Upper lobe of left lung (tissue), 6 donors: ENCODE data around the gene GRK7. TPM values are rescaled to one million over a fixed set of nuclear protein-coding genes. Genes with fewer than 3 reads are reported as not detected.

Experiments
- ATAC-seq, 2 donors: fragments of 200-7000 bp; cut with Tn5 transposase; one replicate each; pipeline ENCODE4 v1.9.1; 2022; ENCODE audit warnings: mild to moderate bottlenecking in 2 of 2, moderate library complexity in 2 of 2; ENCODE audit not compliant: low FRiP score in 2 of 2
- DNase-seq, 2 donors: peaks; one replicate each; pipeline ENCODE4 v3.0.0-alpha.2; 2019 to 2020
- H3K27ac ChIP-seq, 4 donors: fragments of 200-600 bp; sonication (generic); one replicate each; pipeline ENCODE4 v1.5.1; 2016 to 2019
- H3K27me3 ChIP-seq, 4 donors: fragments of 200-600 bp; sonication (generic); one replicate each; pipeline ENCODE4 v1.5.1; 2017 to 2019
- H3K36me3 ChIP-seq, 4 donors: fragments of 200-600 bp; sonication (generic); one replicate each; pipeline ENCODE4 v1.5.1; 2016 to 2019
- H3K4me1 ChIP-seq, 4 donors: fragments of 200-600 bp; sonication (generic); one replicate each; pipeline ENCODE4 v1.5.1; 2018 to 2019
- H3K4me3 ChIP-seq, 4 donors: fragments of 200-600 bp; sonication (generic); one replicate each; pipeline ENCODE4 v1.5.1; 2017 to 2019; ENCODE audit warnings: mild to moderate bottlenecking in 2 of 4, moderate library complexity in 1 of 4
- H3K9me3 ChIP-seq, 4 donors: fragments of 200-600 bp; sonication (generic); one replicate each; pipeline ENCODE4 v1.5.1; 2018 to 2019
- EP300 ChIP-seq, 4 donors: sonication (generic); formaldehyde crosslinking; IDR thresholded peaks; one replicate each; pipeline ENCODE4 v1.5.1; 2017; ENCODE audit warnings: antibody characterized with exemption in 4 of 4, control low read depth in 2 of 4
- POLR2A ChIP-seq, 4 donors: fragments of 450-650 bp; IDR thresholded peaks; one replicate each; pipeline ENCODE4 v1.5.1; 2016 to 2017; ENCODE audit warnings: antibody characterized with exemption in 4 of 4, mild to moderate bottlenecking in 2 of 4
- POLR2AphosphoS5 ChIP-seq, 2 donors: sonication (generic); formaldehyde crosslinking; IDR thresholded peaks; one replicate each; pipeline ENCODE4 v1.5.1; 2017; ENCODE audit warnings: antibody characterized with exemption in 2 of 2
- WGBS, 2 donors: methylation state at CpG; one replicate each; pipeline ENCODE4 v1.1.5; 2017 to 2018; 5-methylcytosine and 5-hydroxymethylcytosine counted together
- total RNA-seq, 6 donors: library from RNA; depleted of rRNA in 4 of 6; stranded (reverse); fragments of >200 nt in 4 of 6; gene quantifications; one replicate each; pipeline versions ENCODE4 v1.1.0 to v1.2.1, GENCODE V29; 2016 to 2021
- TF ChIP-seq, protein P1 (sequence below), 6 experiments: fragments of 450-650 bp in 4 of 6; fragments of 200-600 bp in 2 of 6; sonication (generic) in 2 of 6; IDR thresholded peaks; one replicate each; pipeline ENCODE4 v1.5.1; 2016 to 2019; ENCODE audit warnings: antibody characterized with exemption in 6 of 6
- donor health status: DM: no; HTN: no; CAD: no; lungs with moderate emphysema.
- donor health status: DM: no; HTN: yes; CAD: no; lungs with severe emphysema.

The GRK7 gene
- total RNA-seq, 6 donors from 2014 or later: 0.22 TPM; not detected in 5

DNA sequence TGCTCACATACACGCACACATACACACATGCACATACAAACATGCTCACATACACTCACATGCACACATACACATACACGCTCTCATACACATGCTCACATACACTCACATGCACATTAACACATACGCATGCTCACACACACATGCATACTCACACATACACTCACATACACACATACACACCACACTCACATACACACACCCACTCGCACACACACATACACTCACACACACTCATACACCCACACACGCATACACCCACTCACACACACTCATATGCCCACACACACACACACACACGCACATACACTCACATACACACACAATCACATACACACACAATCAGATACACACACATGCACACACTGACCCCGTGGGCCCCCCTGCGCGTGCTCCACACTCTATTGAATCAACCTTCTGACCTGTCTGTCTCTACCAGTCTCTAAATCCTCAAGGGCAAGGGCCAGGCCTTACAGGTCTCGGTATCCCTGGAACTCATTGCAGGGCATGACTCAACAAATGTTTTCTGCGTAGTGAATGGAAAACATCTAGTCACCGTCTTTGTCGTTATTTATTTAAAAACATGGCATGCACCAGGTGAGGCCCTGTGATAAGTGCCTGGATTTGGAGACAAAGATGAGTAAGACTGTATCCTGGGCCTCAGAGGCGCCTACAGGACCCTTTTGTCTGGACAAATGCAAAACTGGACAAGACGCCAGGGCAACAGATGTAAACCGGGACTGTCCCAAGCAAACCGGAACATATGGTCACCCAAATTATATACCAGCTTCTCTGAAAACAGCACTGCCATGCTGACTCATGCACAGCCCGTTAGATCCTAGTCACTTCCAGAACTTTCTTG, 41.8 kb downstream of the GRK7 start:
- Histone ChIP-seq H3K4me3 (no peak overlapping the region), H3K27ac (no peak overlapping the region), H3K9me3 (no peaks in the 10 kb centered on the region), H3K27me3 (no peaks in the 10 kb centered on the region), H3K4me1 (no peaks in the 10 kb centered on the region), H3K36me3 (no peaks in the 10 kb centered on the region)
- WGBS, 2 donors: 91 to 94% methylated on average over 18 of the region's 18 CpGs
- DNase-seq: no peak
- TF ChIP-seq EP300 (IDR thresholded peaks at IDR 0.05): no peak
- TF ChIP-seq, protein P1, sequence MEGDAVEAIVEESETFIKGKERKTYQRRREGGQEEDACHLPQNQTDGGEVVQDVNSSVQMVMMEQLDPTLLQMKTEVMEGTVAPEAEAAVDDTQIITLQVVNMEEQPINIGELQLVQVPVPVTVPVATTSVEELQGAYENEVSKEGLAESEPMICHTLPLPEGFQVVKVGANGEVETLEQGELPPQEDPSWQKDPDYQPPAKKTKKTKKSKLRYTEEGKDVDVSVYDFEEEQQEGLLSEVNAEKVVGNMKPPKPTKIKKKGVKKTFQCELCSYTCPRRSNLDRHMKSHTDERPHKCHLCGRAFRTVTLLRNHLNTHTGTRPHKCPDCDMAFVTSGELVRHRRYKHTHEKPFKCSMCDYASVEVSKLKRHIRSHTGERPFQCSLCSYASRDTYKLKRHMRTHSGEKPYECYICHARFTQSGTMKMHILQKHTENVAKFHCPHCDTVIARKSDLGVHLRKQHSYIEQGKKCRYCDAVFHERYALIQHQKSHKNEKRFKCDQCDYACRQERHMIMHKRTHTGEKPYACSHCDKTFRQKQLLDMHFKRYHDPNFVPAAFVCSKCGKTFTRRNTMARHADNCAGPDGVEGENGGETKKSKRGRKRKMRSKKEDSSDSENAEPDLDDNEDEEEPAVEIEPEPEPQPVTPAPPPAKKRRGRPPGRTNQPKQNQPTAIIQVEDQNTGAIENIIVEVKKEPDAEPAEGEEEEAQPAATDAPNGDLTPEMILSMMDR (IDR thresholded peaks at IDR 0.05): no peak
- no peak for TF ChIP-seq POLR2A (IDR thresholded peaks at IDR 0.05)
- no peak for TF ChIP-seq POLR2AphosphoS5 (IDR thresholded peaks at IDR 0.05)
- ATAC-seq: peak in 1 of 2 donors; percentile 47

DNA sequence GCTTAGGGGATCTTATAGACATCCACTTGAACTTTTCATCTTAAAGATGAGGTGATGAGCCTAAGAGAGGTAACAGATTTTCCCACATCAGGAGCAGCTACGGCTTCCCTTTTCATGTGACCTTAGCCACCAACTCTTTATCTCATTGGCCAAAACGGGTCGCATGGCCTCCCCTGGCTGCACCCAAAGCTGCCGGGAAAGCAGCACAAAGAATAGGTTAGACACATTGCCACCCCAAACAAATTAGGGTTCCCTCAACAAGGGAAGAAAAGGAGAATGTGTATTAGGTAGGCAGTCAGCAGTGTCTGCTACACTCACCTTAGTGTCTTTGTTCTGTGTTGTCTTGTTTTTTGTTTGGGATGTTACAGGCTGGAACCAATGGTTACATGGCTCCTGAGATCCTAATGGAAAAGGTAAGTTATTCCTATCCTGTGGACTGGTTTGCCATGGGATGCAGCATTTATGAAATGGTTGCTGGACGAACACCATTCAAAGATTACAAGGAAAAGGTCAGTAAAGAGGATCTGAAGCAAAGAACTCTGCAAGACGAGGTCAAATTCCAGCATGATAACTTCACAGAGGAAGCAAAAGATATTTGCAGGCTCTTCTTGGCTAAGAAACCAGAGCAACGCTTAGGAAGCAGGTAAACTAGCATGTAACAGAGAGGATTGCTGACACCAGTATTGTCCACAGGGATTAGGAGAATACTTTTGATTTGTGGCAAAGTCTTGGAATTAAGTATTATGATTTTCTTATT, 44.2 kb downstream of the GRK7 start:
- H3K27me3 ChIP-seq: no peaks in the 10 kb centered on the region
- no peaks in the 10 kb centered on the region for H3K9me3 ChIP-seq
- WGBS, 2 donors: 81 to 87% methylated on average over 7 of the region's 7 CpGs
- no peak for TF ChIP-seq POLR2A (IDR thresholded peaks at IDR 0.05)
- TF ChIP-seq, protein P1 (IDR thresholded peaks at IDR 0.05): no peak
- no peak for TF ChIP-seq EP300 (IDR thresholded peaks at IDR 0.05)
- TF ChIP-seq POLR2AphosphoS5 (IDR thresholded peaks at IDR 0.05): no peak
- no peak for DNase-seq
- H3K4me3 ChIP-seq: no peak overlapping the region
- H3K27ac ChIP-seq: no peak overlapping the region
- H3K4me1 ChIP-seq: no peaks in the 10 kb centered on the region
- ATAC-seq: no peak
- H3K36me3 ChIP-seq: no peaks in the 10 kb centered on the region

DNA sequence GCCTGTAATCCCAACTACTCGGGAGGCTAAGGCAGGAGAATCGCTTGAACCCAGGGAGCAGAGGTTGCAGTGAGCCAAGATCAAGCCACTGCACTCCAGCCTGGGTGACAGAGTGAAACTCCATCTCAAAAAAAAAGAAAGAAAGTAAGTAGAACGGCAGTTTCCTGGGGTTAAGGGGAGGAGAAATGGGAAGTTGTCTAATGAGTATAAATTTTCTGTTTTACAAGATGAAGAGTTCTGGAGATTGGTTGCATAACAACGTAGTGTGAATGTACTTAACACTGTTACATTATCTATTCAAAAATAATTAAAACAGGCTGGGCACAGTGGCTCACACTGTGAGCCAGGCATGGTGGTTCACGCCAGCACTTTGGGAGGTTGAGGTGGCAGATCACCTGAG, 45.4 kb downstream of the GRK7 start:
- no peaks in the 10 kb centered on the region for H3K9me3 ChIP-seq
- H3K27me3 ChIP-seq: no peaks in the 10 kb centered on the region
- ATAC-seq: no peak
- no peaks in the 10 kb centered on the region for H3K36me3 ChIP-seq
- H3K4me1 ChIP-seq: no peaks in the 10 kb centered on the region
- 61 to 68% methylated on average over 5 of the region's 5 CpGs for WGBS, 2 donors
- no peak for DNase-seq
- H3K27ac ChIP-seq: no peak overlapping the region
- H3K4me3 ChIP-seq: no peak overlapping the region
- TF ChIP-seq POLR2A (IDR thresholded peaks at IDR 0.05) (no peak), POLR2AphosphoS5 (IDR thresholded peaks at IDR 0.05) (no peak), EP300 (IDR thresholded peaks at IDR 0.05) (no peak)
- TF ChIP-seq, protein P1 (IDR thresholded peaks at IDR 0.05): no peak

DNA sequence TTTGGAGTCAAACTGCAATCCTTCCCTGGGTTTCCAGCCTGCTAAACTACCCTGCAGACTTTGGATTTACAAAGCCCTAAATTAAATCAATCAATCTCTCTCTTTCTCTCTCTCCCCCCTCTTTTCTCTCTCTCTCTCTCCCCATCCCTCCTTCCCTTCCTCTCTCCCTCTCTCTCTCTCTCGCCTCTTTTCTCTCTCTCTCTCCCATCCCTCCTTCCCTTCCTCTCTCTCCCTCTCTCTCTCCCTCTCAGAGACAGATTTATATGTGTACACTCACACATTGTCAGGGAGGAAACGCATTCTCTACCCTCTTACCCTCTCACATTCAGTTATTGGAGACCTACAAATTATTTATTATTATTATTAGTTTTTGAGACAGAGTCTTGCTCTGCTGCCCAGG, 47.0 kb downstream of the GRK7 start:
- Histone ChIP-seq H3K27ac (no peak overlapping the region), H3K9me3 (no peaks in the 10 kb centered on the region), H3K27me3 (no peaks in the 10 kb centered on the region), H3K4me3 (no peak overlapping the region), H3K4me1 (no peaks in the 10 kb centered on the region), H3K36me3 (no peaks in the 10 kb centered on the region)
- no peak for ATAC-seq
- TF ChIP-seq EP300 (IDR thresholded peaks at IDR 0.05) (no peak), POLR2AphosphoS5 (IDR thresholded peaks at IDR 0.05) (no peak), POLR2A (IDR thresholded peaks at IDR 0.05) (no peak)
- WGBS, 2 donors: 94 to 95% methylated on average over 2 of the region's 2 CpGs
- no peak for DNase-seq

DNA sequence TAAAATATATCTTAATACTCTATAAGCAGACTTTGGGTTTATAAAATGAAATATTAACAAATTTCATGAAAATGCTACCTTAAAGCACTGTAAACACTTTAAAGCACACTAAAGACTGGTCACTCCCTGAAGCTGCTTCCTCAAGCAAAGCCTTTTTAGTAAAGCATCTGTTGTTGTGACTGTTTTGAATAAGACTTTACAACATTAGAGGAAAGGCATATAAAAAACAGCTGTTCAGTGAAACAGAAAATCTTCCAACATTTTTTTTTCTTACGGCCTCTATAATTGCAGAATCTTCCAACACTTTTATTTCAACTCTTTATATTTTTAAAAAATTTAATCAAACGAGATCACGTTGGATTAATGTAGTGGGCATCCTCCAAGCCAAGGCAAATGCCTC, 48.1 kb downstream of the GRK7 start:
- DNase-seq: no peak
- no peaks in the 10 kb centered on the region for H3K27me3 ChIP-seq
- H3K9me3 ChIP-seq: peaks cover 0 to 4% (median 0%) of the 10 kb centered on the region in 4 donors
- 82 to 86% methylated on average over 3 of the region's 3 CpGs for WGBS, 2 donors
- no peak overlapping the region for H3K27ac ChIP-seq
- TF ChIP-seq EP300 (IDR thresholded peaks at IDR 0.05): no peak
- no peak for TF ChIP-seq POLR2AphosphoS5 (IDR thresholded peaks at IDR 0.05)
- TF ChIP-seq, protein P1 (IDR thresholded peaks at IDR 0.05): no peak
- no peak for TF ChIP-seq POLR2A (IDR thresholded peaks at IDR 0.05)
- no peaks in the 10 kb centered on the region for H3K4me1 ChIP-seq
- ATAC-seq: no peak
- H3K36me3 ChIP-seq: no peaks in the 10 kb centered on the region
- no peak overlapping the region for H3K4me3 ChIP-seq
